GM11168 (cell line): Measurements from ENCODE around the gene MMP26.

ENCODE experiments used
- in situ Hi-C: fragments of 300-500 bp; cut with MboI; formaldehyde crosslinking; loops from one replicate; pipeline ENCODE4 v1.12.0; 2022; ENCODE audit warnings: low sequenced_read_pairs; ENCODE audit not compliant: unreplicated experiment

The MMP26 gene

DNA sequence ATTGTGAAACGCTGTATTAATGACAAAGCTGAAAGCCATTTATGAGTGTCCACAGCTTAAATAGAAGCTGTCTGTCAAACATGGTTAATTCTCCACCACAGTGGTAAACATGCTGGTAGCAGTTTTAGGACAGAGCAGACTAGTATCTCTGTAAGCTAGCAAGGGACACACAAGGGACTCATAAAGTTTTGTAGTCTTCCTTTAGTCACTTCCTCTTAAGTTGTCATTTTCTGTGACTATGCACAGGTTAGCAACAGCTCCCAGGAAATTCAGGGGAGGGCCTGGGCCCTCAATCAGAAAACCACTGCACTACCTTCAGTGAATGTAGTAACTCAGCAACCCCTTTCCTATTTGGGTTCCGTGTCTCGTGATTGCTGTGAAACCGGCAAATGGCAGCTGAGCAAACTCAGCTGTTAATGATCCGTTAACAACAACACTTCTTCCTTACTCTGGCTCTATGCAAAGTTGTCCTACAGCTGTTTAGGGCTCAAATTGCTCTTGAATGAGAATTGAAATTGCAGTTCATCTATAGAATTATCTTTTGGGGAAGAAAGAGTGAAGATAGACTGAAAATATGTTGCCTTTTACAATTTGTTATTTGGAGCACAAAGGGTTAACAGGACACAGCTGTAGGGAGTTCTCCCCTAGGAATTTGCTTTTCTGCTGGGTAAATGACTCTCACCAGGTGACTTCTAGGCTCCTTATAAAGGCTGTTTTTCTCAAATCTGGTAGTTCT is at the start of gene MMP26:
MMP26 (plus strand) TSS at position 731 of the 736 bp plus-strand sequence.
- in situ Hi-C loops, result no loop called here

DNA sequence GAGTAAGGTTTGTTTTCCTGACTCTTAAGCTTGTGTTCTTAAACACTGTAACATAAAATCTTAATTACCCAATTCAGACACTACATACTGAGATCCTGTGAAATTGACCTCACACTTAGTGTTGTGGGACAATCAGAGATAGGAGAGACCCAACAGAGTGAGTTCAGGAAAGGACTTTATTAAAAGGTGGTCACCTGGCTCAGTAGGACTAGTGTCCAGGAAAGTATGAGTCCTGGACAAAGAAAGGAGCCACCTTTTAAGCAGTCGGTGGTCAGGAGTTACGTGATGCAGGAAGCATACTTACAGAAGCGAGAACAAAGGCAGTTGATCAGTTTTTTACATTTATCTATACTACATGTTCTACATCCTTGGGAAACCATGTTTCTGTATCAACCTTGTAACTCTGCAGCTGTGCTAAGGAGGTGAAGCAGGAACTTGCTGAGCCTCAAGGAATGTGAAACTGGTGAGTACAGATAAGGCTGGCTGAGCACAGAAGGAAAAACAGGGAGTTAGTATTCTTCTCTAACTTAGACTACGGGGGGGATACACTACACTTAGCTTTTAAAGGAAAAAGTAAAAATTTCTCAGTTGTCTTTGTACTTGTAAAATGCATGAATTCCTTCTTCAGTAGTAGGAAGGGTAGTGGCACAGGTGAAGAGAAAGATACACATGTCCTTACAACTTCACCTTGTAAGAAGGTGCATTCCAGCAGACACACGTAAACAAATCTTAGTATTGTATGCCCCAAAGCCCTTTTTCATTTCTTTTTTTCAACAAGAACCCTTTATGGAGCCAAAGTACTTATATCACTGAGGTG is 45.7 kb upstream of the MMP26 start:
- in situ Hi-C loops, result no loop called here

DNA sequence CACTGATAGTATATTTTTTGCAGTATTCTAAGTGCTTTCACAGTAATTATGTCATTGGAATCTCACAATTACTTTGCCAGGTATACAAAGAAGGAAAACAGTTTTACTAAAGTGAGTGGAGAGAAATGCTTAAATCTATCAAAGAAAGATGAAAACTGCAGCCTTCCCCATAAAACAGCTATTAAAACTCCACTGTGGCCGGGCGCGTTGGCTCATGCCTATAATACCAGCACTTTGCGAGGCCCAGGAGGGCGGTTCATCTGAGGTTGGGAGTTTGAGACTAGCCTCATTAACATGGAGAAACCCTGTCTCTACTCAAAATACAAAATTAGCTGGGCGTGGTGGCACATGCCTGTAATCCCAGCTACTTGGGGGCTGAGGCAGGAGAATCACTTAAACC is 41.7 kb upstream of the MMP26 start:
- in situ Hi-C loops, result no loop called here

DNA sequence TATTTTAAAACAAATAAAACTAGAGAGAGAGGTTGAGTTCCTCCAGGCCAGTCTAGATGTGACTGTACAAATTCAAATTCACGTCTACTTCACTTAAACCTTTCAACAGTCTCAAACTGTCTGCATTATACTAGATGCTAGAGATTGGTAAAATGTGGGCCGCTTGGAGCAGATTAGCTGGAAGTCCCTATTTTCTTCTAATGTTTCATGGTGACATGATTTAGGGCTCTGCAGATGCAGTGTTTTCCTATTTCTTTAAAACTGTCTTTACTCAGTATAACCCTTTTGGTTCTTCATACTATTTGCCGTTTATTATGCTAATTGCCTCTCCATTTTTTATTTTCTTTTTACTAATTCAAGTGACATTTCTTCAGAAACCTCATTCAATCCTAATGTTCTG is 40.4 kb upstream of the MMP26 start:
- in situ Hi-C loops, result no loop called here

DNA sequence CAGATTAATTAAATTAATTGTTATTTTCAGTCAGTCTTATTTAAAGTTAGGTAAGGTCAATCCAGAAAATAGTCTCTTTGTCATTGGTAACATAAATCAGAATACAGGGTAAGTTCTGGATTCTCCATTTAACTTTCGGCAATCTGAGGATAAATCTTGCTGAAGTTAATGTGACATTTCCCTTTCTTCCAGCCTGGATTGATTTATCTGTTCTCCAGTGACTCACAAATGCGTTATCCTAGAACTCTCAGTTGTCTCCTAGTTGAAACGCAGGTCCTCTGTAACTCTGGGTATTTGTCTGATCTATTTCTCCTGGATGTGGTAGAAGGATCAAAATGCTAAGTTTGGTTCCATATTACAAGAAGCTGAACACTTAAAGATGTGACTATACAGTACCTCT is 39.8 kb upstream of the MMP26 start:
- in situ Hi-C loops, result no loop called here

DNA sequence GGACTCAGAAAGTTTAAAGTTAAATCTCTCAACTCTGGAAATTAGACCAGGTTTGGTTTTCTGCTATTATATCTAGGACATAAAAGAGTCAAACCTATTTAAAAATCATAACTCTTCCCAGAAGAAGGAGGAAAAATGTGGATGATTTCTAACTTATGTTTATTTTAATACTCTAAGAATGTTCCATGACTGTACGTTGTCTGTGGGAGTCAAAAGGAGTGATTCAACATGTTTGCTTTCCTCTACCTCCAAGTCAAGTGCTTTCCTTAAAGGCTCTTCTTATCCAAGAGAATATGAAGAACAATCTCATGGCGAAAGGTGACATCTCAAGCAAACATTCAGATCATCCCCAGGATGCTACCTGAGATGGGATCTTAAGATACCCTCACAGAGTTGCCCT is 39.2 kb upstream of the MMP26 start:
- in situ Hi-C loops, result no loop called here

DNA sequence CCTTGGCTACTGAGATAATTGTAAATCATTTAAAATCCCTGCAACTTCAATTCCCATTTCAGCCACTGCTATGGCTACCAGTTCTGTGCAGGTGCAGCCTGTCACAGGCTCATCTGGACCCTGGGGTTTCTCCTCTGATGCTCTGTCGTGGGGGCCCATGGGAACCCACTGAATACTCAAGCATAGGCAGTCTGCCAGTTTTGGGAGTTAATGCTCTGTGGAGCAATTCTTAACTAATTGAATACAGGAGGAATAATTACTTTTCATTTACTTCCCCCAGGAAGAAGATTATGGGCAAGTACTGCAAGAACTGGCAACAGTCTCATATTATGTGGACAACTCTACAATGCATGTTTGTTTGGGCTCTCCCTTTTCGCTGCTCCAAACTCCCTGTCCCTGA is 32.8 kb upstream of the MMP26 start:
- in situ Hi-C loops, result no loop called here

DNA sequence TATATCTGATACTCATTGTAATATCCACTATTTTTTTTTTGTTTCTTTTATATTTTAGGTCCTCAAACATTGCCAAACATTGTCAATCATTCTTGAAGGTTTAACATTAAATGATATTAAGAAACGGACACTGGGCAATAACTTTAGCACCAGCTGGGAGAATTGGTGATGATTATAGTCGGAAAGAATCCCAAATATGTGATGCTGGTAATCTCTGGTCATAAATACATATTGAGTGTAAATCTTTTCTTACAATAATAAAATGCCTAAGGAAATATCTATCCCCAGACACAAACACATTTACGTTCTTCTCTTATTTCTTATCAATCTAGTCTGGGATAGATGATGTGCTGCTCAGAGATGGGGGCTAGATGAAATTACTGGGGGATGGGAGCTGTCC is 32.1 kb upstream of the MMP26 start:
- in situ Hi-C loops, result no loop called here

DNA sequence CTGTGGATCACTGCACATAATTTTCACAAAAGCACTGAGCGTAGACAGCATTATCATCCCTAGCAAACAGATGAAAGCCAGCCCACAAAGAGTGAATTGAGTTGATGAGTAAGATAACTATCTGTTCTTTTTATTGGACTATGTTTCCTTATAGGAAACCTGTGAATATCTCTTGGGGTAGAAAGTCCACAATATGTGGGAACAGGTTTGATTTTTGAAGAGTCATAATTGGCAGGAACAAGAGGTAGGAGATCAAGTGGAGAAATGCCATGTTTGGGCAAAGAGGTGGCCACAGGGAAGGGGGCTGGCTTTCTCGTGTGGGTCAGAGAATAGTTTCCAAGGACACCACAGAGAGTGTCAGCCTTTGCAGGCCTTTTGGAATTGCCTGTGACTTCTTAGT is 30.8 kb upstream of the MMP26 start:
- in situ Hi-C loops, result no loop called here

DNA sequence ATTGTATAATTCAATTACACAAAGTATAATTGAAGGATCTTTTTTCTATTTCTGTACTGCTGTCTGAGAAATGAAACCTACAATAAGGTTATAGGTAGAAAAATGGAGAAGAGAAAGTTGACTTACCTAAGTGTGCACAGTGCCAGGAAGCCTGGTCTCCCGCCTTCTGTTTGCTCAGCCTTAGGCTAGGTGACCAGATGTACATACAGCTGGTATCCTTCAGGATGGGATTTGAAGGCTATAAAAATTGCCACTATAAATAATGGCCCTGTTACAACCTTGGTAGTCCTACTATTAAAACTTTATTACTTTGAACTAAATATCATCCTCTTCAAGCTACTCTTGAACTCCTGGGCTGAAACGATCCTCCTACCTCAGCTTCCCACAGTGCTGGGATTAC is 26.6 kb upstream of the MMP26 start:
- in situ Hi-C loops, result no loop called here

DNA sequence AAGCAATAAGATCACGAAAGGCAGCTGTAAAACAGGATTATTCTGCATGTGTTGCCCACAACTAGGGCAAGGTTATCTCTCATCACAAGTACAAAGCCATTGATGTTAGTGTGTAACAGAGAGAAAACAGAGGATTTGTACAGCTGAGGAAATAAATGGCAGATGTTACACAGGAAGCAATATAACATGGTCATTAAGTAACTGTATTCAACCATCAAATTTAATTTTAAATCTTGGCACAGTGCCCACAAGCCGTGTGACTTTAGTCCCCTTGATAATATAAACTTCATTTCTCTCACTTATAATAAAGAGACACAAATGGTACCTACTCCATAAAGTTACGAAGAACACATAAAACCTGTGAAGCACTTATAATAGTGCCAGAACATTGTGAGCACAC is 24.2 kb upstream of the MMP26 start:
- in situ Hi-C loops, result no loop called here

DNA sequence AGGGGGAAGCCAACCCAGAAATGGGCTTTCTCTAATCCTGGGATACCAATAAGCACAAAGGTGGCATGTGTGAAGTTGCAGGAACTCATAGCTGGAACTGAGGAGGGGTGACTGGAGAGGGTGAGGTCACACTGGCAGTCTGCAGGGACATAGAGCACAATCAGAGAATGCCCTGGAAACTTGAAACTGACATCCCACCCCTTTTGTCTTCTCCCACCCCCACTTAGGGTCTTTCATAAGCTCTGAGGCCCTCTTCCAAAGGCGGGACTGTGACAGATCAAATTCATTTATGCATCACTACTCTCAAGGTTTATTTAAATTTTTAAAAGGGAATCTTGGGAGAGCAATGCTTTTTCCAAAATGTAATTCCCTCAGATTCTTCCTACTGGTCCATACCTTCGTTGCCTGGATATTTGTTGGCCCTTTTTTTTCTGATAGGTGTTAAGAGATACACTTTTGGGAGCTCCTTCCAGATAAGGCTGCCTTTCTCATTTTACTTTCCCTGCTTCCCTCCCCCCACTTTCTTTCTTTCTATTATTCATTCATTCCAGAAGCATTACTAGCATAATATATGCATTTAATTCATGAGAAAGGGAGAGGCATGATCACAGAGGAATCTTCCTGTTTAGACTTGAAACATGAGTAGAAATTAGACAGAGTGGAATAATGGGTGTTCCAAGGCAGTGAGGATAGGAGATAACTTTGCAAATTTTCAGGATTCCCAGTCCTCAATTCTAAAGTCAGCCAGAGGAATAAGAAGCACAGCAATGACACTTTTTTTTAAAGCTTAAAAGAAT is 21.8 kb upstream of the MMP26 start:
- in situ Hi-C loops, result no loop called here

DNA sequence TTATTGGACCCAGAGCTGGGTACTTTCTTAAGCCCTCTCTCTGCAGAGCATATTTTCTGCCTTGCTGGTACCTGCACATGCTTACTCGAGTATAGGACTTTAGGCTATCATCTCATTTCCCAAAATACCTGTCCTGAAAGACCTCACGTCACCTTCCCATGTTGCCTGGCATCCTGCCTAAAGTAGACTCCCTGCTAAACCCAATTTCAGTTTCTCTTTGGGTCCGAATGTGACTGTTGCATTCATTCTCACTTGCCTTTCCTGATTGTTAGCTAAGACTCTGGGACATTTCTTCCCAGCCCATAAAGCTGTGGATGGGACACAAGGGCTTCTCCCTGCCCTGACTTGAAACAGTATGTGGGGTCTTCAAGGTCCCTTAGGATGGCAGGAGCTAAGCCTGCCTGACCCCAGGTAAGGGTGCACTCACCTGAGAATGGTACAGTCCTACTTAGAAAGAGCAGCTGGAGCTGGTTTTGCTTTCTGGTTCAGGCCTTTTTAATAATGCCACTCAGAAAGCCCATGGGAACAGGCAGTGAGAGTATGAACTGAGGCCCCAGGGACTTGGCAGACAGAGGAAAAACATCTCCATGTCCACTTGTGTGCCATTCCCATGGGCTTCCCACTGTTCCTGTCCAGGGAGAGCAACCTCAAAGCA is 19.8 kb upstream of the MMP26 start:
- in situ Hi-C loops, result no loop called here

DNA sequence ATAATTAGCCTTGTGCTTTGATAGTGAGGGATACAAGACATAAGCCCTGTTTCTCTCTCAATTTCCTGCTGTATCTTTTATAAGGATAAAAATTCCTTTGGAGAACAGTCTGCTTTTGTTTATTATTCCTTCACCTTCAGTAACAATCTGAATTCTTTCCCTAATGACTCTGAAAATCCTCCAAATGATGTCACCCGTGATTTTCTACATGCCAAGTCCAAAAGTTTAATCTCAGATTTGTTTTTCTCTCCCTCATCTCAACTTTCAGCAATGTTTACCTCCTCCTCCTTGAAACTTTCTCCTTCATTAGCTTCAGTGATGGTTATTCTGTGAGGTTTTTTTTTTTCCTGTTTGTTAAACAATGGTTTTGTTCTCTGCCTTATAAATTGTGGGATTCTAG is 9.1 kb upstream of the MMP26 start:
- in situ Hi-C loops, result no loop called here

DNA sequence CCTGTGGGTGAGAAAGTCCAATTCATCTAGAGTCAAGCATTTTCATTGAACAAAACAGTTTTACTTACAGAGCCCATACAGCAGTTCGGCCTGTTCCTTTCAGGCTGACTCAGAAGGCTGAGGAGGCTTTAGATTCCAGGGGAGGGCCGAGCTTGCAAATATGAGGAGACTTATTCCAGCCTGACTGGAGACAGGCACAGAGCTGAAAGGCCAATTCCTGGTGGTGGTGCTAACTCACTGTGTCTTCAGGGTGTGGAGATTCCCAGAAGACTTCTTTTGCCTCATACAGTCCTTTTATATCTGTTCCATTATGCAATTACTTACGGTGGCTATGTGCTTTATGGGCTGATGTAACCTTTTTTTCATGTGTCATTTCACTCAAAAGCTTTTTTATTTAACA is 7.0 kb upstream of the MMP26 start, which contains the start of gene OR51E2:
OR51E2 (minus strand) TSS at position 269 of the 400 bp plus-strand sequence. CDS start 15,142 bp downstream, outside the sequence.
- in situ Hi-C loops, result no loop called here

DNA sequence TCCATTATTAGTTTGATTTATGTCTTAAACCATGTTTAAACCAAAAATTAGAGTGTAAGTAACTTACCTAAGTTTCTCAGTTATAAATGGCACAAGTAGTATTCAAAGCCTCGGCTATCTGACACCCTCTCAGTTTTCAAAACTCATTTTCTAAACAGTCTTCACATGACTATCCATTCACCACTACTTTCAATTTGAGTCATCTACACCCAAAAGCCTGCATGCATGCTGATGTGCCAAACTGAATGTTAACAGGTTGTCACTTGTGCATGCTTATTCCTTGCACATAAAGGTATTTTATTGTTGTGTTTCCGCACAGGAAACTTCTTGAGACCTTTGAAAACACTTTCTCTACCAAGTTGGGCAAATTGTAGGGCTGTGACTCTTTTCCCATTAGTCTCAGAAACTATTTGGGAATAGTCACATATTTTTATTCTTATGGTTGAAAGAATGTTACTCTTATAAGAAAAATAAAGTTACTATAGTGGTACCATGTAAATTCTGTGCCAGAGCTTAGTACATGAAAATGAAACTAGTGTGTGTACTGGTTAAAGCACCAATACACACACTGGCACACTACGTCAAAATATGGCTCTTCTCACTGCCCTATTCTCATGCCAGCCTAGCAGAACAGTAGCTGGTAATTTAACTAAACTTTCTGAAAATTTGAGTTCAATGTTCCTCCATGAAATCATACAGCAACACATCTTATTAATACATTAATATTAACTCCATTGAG is 4.7 kb upstream of the MMP26 start:
- in situ Hi-C loops, result no loop called here

DNA sequence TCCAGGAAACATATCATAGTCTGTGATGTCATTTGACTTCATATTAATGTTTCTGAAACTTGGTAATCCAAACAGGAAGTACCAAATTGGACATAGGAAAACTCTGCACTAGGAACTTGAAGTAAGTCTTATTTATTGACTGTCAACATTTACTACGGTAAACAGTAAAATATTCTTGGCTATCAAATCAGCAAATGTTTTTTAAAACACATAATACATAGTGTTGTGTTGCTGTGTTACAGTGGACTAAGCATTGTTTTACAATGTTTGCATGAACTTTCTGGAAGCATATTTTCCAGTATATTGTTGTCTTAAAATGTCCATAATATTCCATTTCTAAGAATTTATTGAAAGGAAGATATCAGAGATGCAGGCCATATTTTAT is 4.2 kb upstream of the MMP26 start:
- in situ Hi-C loops, result no loop called here

DNA sequence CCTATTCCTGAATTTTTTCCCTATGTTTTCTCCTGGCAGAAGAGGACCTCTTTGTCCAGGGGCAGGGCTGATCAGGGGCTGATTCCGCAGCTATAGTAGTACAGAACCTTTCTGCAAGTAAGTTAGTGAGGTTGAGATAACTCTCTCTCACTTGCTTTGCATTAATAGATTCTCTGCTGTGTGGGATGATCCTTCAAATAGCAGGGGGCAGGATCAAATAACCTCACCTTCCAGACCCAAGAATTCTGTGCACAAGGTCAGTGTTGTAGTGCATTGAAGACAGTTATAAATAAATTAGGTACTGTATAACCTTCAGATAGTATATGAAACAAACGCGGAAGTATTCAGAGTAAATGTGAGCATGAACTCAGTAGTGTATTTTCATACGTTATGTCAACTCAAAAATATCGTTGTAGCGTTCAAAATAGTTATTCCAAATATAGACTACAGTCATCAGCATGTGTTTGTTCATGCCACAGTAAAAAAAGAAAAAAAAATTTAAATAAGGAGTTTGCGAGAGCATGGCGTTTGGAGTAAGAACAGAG is 278 bp downstream of the MMP26 start:
- in situ Hi-C loops, result no loop called here

DNA sequence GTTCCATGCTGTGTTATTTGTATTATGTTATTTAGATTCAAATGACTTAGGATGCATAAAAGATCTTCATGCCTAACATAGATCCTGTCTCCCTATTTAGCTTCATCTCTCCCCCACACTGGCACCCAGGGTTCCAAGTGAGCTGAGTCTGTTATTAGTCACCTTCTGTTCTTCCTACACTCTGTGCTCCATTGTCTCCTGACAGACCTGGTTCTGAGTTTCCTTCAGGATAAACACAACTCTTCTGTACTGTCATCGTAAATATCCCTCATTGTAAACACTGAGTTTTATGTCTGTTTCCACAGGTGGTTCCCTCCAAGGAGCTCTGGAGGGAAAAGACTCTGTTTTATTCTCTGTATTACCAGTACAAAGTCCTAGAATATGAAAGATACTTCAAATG is 8.7 kb downstream of the MMP26 start:
- in situ Hi-C loops, result no loop called here
